Body of pancreas (tissue), 4 donors: ENCODE data around the gene POU2AF2. TPM values are rescaled to one million over a fixed set of nuclear protein-coding genes. Genes with fewer than 3 reads are reported as not detected.
"Not testable (repeated sequence)": the region's sequence is repeated elsewhere in the genome, so short reads cannot be mapped to it uniquely, and the experiment has no call there.

Experiments
- ATAC-seq: fragments of 150-250 bp; one replicate; pipeline ENCODE4 v1.9.1; 2016
- DNase-seq, 4 donors: peaks; one replicate each; pipeline ENCODE4 v3.0.0-alpha.2; 2019
- H3K27ac ChIP-seq, 4 donors: fragments of 200-600 bp; sonication (generic); 1 replicate in 3 of 4; 2 replicates in 1 of 4; pipeline versions ENCODE4 v1.5.1 to v1.6.1; 2016 to 2019; ENCODE audit warnings: mild to moderate bottlenecking in 1 of 4, mixed read lengths in 1 of 4, moderate library complexity in 1 of 4
- H3K27me3 ChIP-seq, 2 donors: fragments of 200-600 bp; sonication (generic); one replicate each; pipeline ENCODE4 v1.6.0; 2016; ENCODE audit warnings: mild to moderate bottlenecking in 1 of 2
- H3K36me3 ChIP-seq, 2 donors: fragments of 200-600 bp; sonication (generic); replicated peaks in 1 of 2; 2 replicates each; pipeline ENCODE4 v1.5.1; 2016; ENCODE audit warnings: low read depth in 2 of 2; ENCODE audit not compliant: insufficient read depth in 1 of 2
- H3K4me1 ChIP-seq: fragments of 200-600 bp; sonication (generic); one replicate; pipeline ENCODE4 v1.6.0; 2016
- H3K4me3 ChIP-seq, 2 donors: fragments of 200-600 bp; sonication (generic); 1 replicate in 1 of 2; 2 replicates in 1 of 2; pipeline ENCODE4 v1.5.1; 2016 to 2019
- H3K9me3 ChIP-seq, 3 donors: fragments of 200-600 bp; sonication (generic); 1 replicate in 2 of 3; 2 replicates in 1 of 3; pipeline ENCODE4 v1.5.1; 2016
- POLR2A ChIP-seq, 3 donors: fragments of 450-650 bp; IDR thresholded peaks; one replicate each; pipeline ENCODE4 v1.6.1; 2016; ENCODE audit warnings: antibody characterized with exemption in 3 of 3, mild to moderate bottlenecking in 2 of 3
- WGBS, 2 donors: methylation state at CpG; one replicate each; pipeline ENCODE4 v1.1.5; 2017; 5-methylcytosine and 5-hydroxymethylcytosine counted together
- intact Hi-C: fragments of 100-400 bp; cut with DNase I; formaldehyde crosslinking; loops from one replicate; pipeline ENCODE4 v1.15.1; 2023
- total RNA-seq, 2 donors: library from RNA; depleted of rRNA; stranded (reverse); fragments of >200 nt; gene quantifications; one replicate each; pipeline ENCODE4 v1.1.0, GENCODE V29; 2016
- TF ChIP-seq, protein P1 (sequence below), 7 experiments: fragments of 450-650 bp in 4 of 7; fragments of 200-600 bp in 3 of 7; sonication (generic) in 3 of 7; IDR thresholded peaks; one replicate each; pipeline ENCODE4 v1.5.1; 2016 to 2019; ENCODE audit warnings: antibody characterized with exemption in 7 of 7

Gene POU2AF2
- total RNA-seq, 2 donors from 2014 or later: not detected

DNA sequence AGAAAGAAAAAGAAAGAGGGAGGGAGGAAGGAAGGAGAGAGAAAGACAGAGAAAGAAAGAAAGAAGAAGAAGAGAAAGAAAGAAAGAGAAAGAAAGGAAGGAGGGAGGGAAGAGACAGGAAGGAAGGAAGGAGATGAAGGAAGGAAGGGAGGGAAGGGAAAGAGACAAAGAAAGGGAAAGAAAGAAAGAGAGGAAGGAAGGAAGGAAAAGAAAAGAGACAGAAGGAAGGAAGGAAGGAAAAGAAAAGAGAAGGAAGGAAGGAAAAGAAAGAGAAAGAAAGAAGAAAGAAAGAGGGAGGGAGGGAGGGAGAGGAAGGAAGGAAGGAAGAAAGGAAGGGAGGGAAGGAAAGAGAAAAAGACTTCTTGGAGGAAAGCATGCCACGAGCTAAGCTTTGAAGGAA, 19.1 kb downstream of the POU2AF2 start:
- 67 to 75% methylated on average over 1 of the region's 1 CpG for WGBS, 2 donors
- ATAC-seq: no peak

GRCh38 chr11:111265421-111265820, 19.9 kb downstream of the POU2AF2 start:
- no peak for DNase-seq
- Histone ChIP-seq H3K9me3 (no peaks in the 10 kb centered on the region), H3K4me1 (peaks cover 5% of the 10 kb centered on the region), H3K27me3 (no peaks in the 10 kb centered on the region), H3K27ac (no peak overlapping the region), H3K36me3 (no peaks in the 10 kb centered on the region), H3K4me3 (no peak overlapping the region)
- no peak for ATAC-seq
- intact Hi-C loops: no loop called here
- TF ChIP-seq, protein P1, sequence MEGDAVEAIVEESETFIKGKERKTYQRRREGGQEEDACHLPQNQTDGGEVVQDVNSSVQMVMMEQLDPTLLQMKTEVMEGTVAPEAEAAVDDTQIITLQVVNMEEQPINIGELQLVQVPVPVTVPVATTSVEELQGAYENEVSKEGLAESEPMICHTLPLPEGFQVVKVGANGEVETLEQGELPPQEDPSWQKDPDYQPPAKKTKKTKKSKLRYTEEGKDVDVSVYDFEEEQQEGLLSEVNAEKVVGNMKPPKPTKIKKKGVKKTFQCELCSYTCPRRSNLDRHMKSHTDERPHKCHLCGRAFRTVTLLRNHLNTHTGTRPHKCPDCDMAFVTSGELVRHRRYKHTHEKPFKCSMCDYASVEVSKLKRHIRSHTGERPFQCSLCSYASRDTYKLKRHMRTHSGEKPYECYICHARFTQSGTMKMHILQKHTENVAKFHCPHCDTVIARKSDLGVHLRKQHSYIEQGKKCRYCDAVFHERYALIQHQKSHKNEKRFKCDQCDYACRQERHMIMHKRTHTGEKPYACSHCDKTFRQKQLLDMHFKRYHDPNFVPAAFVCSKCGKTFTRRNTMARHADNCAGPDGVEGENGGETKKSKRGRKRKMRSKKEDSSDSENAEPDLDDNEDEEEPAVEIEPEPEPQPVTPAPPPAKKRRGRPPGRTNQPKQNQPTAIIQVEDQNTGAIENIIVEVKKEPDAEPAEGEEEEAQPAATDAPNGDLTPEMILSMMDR (IDR thresholded peaks at IDR 0.05): no peak
- no peak for TF ChIP-seq POLR2A (IDR thresholded peaks at IDR 0.05)
- WGBS, 2 donors: 78 to 88% methylated on average over 2 of the region's 2 CpGs

More for the DNA sequence above, 19.1 kb downstream of the POU2AF2 start:
- TF ChIP-seq POLR2A (IDR thresholded peaks at IDR 0.05): no peak
- TF ChIP-seq, protein P1 (IDR thresholded peaks at IDR 0.05): no peak
- H3K36me3 ChIP-seq: no peaks in the 10 kb centered on the region
- H3K4me1 ChIP-seq: peaks cover 5% of the 10 kb centered on the region
- no peak overlapping the region for H3K4me3 ChIP-seq
- no peak for DNase-seq
- H3K27me3 ChIP-seq: no peaks in the 10 kb centered on the region
- no peaks in the 10 kb centered on the region for H3K9me3 ChIP-seq
- intact Hi-C loops: no loop called here
- no peak overlapping the region for H3K27ac ChIP-seq

DNA sequence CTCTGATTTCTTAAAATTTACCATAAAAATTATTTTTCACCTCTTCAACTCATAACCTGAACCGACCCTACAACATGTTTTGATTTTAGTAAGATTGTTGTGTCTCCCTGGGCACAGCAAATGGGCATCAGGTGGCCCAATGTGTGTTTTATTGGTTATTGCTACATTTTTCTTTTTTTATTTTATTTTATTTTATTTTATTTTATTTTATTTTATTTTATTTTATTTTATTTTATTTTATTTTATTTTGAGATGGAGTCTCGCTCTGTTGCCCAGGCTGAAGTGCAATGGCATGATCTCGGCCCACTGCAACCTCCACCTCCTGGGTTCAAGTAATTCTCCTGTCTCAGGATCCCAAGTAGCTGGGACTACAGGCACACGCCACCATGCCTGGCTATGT, 22.8 kb downstream of the POU2AF2 start:
- H3K4me3 ChIP-seq, H3K4me1 ChIP-seq, H3K27me3 ChIP-seq, H3K9me3 ChIP-seq, ATAC-seq, intact Hi-C loops, DNase-seq, H3K36me3 ChIP-seq, H3K27ac ChIP-seq: not testable (repeated sequence)
- WGBS, 2 donors: 44 to 76% methylated on average over 4 of the region's 4 CpGs

- no peaks in the 10 kb centered on the region for H3K9me3 ChIP-seq
- TF ChIP-seq, protein P1 (IDR thresholded peaks at IDR 0.05): no peak
- TF ChIP-seq POLR2A (IDR thresholded peaks at IDR 0.05): no peak
- no peaks in the 10 kb centered on the region for H3K36me3 ChIP-seq
- peak; percentile 35 for ATAC-seq
- peaks cover 5% of the 10 kb centered on the region for H3K4me1 ChIP-seq
- no peaks in the 10 kb centered on the region for H3K27me3 ChIP-seq
- no peak overlapping the region for H3K4me3 ChIP-seq
- 46 to 49% methylated on average over 5 of the region's 5 CpGs for WGBS, 2 donors
- DNase-seq: no peak
- no peak overlapping the region for H3K27ac ChIP-seq
- intact Hi-C loops: no loop called here
Observed at GRCh38 chr11:111269146-111269868, 23.8 kb downstream of the POU2AF2 start.

DNA sequence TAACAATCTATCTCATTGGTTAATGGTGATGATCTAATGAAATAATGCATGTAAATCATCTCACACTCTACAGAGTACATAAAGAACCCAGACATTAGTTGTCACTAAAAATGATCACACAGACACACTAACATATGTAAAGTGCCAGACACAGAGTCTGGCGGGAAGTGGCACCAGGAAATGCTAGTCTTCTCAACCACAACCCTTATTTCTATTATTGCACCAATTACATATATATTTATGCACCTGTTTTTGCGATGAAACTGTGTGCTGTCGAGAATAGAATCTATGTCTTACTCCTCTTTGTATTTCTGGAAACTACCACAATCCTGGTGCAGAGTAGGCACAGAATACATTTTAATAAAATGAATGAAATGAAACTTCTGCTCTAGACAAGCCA, 26.9 kb downstream of the POU2AF2 start:
- peaks cover 5% of the 10 kb centered on the region for H3K4me1 ChIP-seq
- H3K4me3 ChIP-seq: no peak overlapping the region
- 84 to 88% methylated on average over 3 of the region's 3 CpGs for WGBS, 2 donors
- TF ChIP-seq, protein P1 (IDR thresholded peaks at IDR 0.05): no peak
- no peak for TF ChIP-seq POLR2A (IDR thresholded peaks at IDR 0.05)
- ATAC-seq (no peak), DNase-seq (no peak)
- intact Hi-C loops: no loop called here
- H3K9me3 ChIP-seq: no peaks in the 10 kb centered on the region
- H3K36me3 ChIP-seq: no peaks in the 10 kb centered on the region
- H3K27ac ChIP-seq: no peak overlapping the region
- no peaks in the 10 kb centered on the region for H3K27me3 ChIP-seq
